LoVo (cell line): ENCODE data around the gene GAB2.
"Not testable (repeated sequence)": the region's sequence is repeated elsewhere in the genome, so short reads cannot be mapped to it uniquely, and the experiment has no call there.

Experiments
- DNase-seq: peaks from one replicate; pipeline ENCODE4 v3.0.0-alpha.2; 2016; ENCODE audit warnings: low spot score

The GAB2 gene

GRCh38 chr11:78365381-78365792, 52.2 kb downstream of the GAB2 start:
- peak; percentile 77 for DNase-seq

GRCh38 chr11:78364128-78364751, 53.4 kb downstream of the GAB2 start:
- DNase-seq = no peak

GRCh38 chr11:78363024-78363619, 54.5 kb downstream of the GAB2 start:
- no peak for DNase-seq

- DNase-seq = no peak
These were observed 56.4 kb downstream of the GAB2 start for GRCh38 chr11:78361228-78361627.

- DNase-seq = no peak
These were observed 57.7 kb downstream of the GAB2 start for GRCh38 chr11:78359921-78360320.

- not testable (repeated sequence) for DNase-seq
These were observed 59.7 kb downstream of the GAB2 start for GRCh38 chr11:78357924-78358323.

GRCh38 chr11:78357425-78357824, 60.2 kb downstream of the GAB2 start:
- not testable (repeated sequence) for DNase-seq

GRCh38 chr11:78355742-78356141, 61.9 kb downstream of the GAB2 start:
- DNase-seq = not testable (repeated sequence)

- no peak for DNase-seq
These were observed 62.3 kb downstream of the GAB2 start for GRCh38 chr11:78355309-78355705.

- no peak for DNase-seq
These were observed 63.0 kb downstream of the GAB2 start for GRCh38 chr11:78354408-78355308.

- no peak for DNase-seq
These were observed 65.4 kb downstream of the GAB2 start for GRCh38 chr11:78351979-78352841.

GRCh38 chr11:78351193-78351592, 66.4 kb downstream of the GAB2 start:
- DNase-seq = no peak

GRCh38 chr11:78350646-78351165, 66.9 kb downstream of the GAB2 start:
- DNase-seq = no peak

GRCh38 chr11:78350091-78350645, 67.5 kb downstream of the GAB2 start:
- DNase-seq = no peak

GRCh38 chr11:78349624-78350023, 68.0 kb downstream of the GAB2 start:
- no peak for DNase-seq

GRCh38 chr11:78349114-78349513, 68.5 kb downstream of the GAB2 start:
- no peak for DNase-seq

GRCh38 chr11:78347956-78348355, 69.7 kb downstream of the GAB2 start:
- no peak for DNase-seq

- no peak for DNase-seq
These were observed 70.8 kb downstream of the GAB2 start for GRCh38 chr11:78346799-78347198.

GRCh38 chr11:78345450-78345849, 72.2 kb downstream of the GAB2 start:
- no peak for DNase-seq

GRCh38 chr11:78344676-78345075, 72.9 kb downstream of the GAB2 start:
- DNase-seq = no peak

GRCh38 chr11:78344094-78344493, 73.5 kb downstream of the GAB2 start:
- DNase-seq = no peak
